H9 (cell line): Measurements from ENCODE around the gene AXL. TPM values are rescaled to one million over a fixed set of nuclear protein-coding genes. Genes with fewer than 3 reads are reported as not detected.
A peak's percentile ranks its signal among the peaks of the same experiment; 100 is the strongest.

Experiments used
- DNase-seq: peaks from one replicate; pipeline ENCODE4 v3.0.0-alpha.2; 2017
- H2AFZ ChIP-seq: one replicate; pipeline ENCODE4 v1.6.1; 2013; ENCODE audit warnings: mild to moderate bottlenecking, low read length, control low read depth, moderate library complexity
- H2AK5ac ChIP-seq: 2 replicates; pipeline ENCODE4 v1.6.1; 2013; ENCODE audit warnings: low read length, control low read depth, mixed read lengths; ENCODE audit not compliant: insufficient read length
- H2BK120ac ChIP-seq: one replicate; pipeline ENCODE4 v1.6.1; 2013; ENCODE audit warnings: low read depth, mild to moderate bottlenecking, low read length, control low read depth, inconsistent platforms; ENCODE audit not compliant: poor library complexity, severe bottlenecking
- H2BK12ac ChIP-seq: 2 replicates; pipeline ENCODE4 v1.6.1; 2013; ENCODE audit warnings: low read length, control low read depth, mixed read lengths, low read depth; ENCODE audit not compliant: insufficient read length
- H2BK15ac ChIP-seq: 2 replicates; pipeline ENCODE4 v1.6.1; 2013; ENCODE audit warnings: low read depth, low read length, control low read depth
- H2BK20ac ChIP-seq: one replicate; pipeline ENCODE4 v1.6.1; 2013; ENCODE audit warnings: low read depth, mild to moderate bottlenecking, low read length, control low read depth, inconsistent platforms; ENCODE audit not compliant: poor library complexity, severe bottlenecking
- H2BK5ac ChIP-seq: 2 replicates; pipeline ENCODE4 v1.6.1; 2013; ENCODE audit warnings: low read length, control low read depth, mixed read lengths; ENCODE audit not compliant: insufficient read length
- H3K14ac ChIP-seq: 2 replicates; pipeline ENCODE4 v1.6.1; 2013; ENCODE audit warnings: low read length, control low read depth; ENCODE audit not compliant: insufficient read depth
- H3K18ac ChIP-seq: 2 replicates; pipeline ENCODE4 v1.6.1; 2013; ENCODE audit warnings: low read depth, mild to moderate bottlenecking, mixed read lengths, low read length, control low read depth; ENCODE audit not compliant: insufficient read length
- H3K23ac ChIP-seq: 2 replicates; pipeline ENCODE4 v1.6.1; 2013; ENCODE audit warnings: low read length, control low read depth, mixed read lengths, low read depth; ENCODE audit not compliant: insufficient read length
- H3K23me2 ChIP-seq: 2 replicates; pipeline ENCODE4 v1.6.1; 2013; ENCODE audit warnings: low read depth, mild to moderate bottlenecking, mixed read lengths, low read length, control low read depth; ENCODE audit not compliant: insufficient read length, poor library complexity, severe bottlenecking
- H3K27ac ChIP-seq: 2 replicates; pipeline ENCODE4 v1.5.1; 2013; ENCODE audit warnings: low read length, control low read depth, mixed read lengths, low read depth; ENCODE audit not compliant: insufficient read length
- H3K27me3 ChIP-seq: 2 replicates; pipeline ENCODE4 v1.6.1; 2013; ENCODE audit warnings: low read length, control low read depth, inconsistent platforms; ENCODE audit not compliant: insufficient read depth
- H3K4ac ChIP-seq: 2 replicates; pipeline ENCODE4 v1.6.1; 2013; ENCODE audit warnings: low read depth, mild to moderate bottlenecking, control low read depth, inconsistent platforms, low read length, moderate library complexity
- H3K4me1 ChIP-seq: 2 replicates; pipeline ENCODE4 v1.6.1; 2013; ENCODE audit warnings: low read length, control low read depth, inconsistent platforms; ENCODE audit not compliant: insufficient read depth
- H3K4me2 ChIP-seq: 2 replicates; pipeline ENCODE4 v1.6.1; 2013; ENCODE audit warnings: low read length, control low read depth, mixed read lengths; ENCODE audit not compliant: insufficient read length, insufficient read depth
- H3K56ac ChIP-seq: 2 replicates; pipeline ENCODE4 v1.6.1; 2013; ENCODE audit warnings: low read depth, mild to moderate bottlenecking, mixed read lengths, low read length, control low read depth; ENCODE audit not compliant: insufficient read length
- H3K79me1 ChIP-seq: 2 replicates; pipeline ENCODE4 v1.6.1; 2013; ENCODE audit warnings: low read depth, mild to moderate bottlenecking, moderate library complexity, low read length, control low read depth, inconsistent platforms; ENCODE audit not compliant: insufficient read depth, poor library complexity, severe bottlenecking
- H3K79me2 ChIP-seq: 2 replicates; pipeline ENCODE4 v1.6.1; 2013; ENCODE audit warnings: low read length, control low read depth, inconsistent platforms; ENCODE audit not compliant: insufficient read depth
- H3K9ac ChIP-seq: 2 replicates; pipeline ENCODE4 v1.6.1; 2013; ENCODE audit warnings: low read length, control low read depth, mixed read lengths; ENCODE audit not compliant: insufficient read length; ENCODE audit errors: extremely low read depth
- H3K9me3 ChIP-seq: one replicate; pipeline ENCODE4 v1.6.1; 2013; ENCODE audit warnings: low read depth, low read length, inconsistent platforms; ENCODE audit not compliant: control insufficient read depth
- H3T11ph ChIP-seq: one replicate; pipeline ENCODE4 v1.6.1; 2013; ENCODE audit warnings: mild to moderate bottlenecking, low read length, control low read depth, inconsistent platforms
- H4K20me1 ChIP-seq: one replicate; pipeline ENCODE4 v1.6.1; 2013; ENCODE audit not compliant: control insufficient read depth, insufficient read length, insufficient read depth
- H4K5ac ChIP-seq: 2 replicates; pipeline ENCODE4 v1.6.1; 2013; ENCODE audit warnings: low read depth, mild to moderate bottlenecking, mixed read lengths, low read length, control low read depth; ENCODE audit not compliant: insufficient read length
- H4K8ac ChIP-seq: replicated peaks from 2 replicates; pipeline ENCODE4 v1.6.1; 2013; ENCODE audit warnings: low read length, control low read depth, mixed read lengths, low read depth; ENCODE audit not compliant: insufficient read length
- H4K91ac ChIP-seq: 2 replicates; pipeline ENCODE4 v1.6.1; 2013; ENCODE audit warnings: low read depth, mild to moderate bottlenecking, moderate library complexity, mixed read lengths, low read length, control low read depth; ENCODE audit not compliant: insufficient read length
- H3K27ac Mint-ChIP-seq, 3 experiments: 2 replicates in 2 of 3; 3 replicates in 1 of 3; pipeline ENCODE4 v1.8.0; 2020 to 2021; ENCODE audit warnings: mixed read lengths in 3 of 3, mild to moderate bottlenecking in 1 of 3, moderate library complexity in 1 of 3
- H3K27me3 Mint-ChIP-seq: 2 replicates; pipeline ENCODE4 v1.8.0; 2021; ENCODE audit warnings: low read depth, mild to moderate bottlenecking, moderate library complexity, mixed read lengths
- H3K36me3 Mint-ChIP-seq, 3 experiments: 2 replicates in 2 of 3; 3 replicates in 1 of 3; pipeline ENCODE4 v1.8.0; 2020 to 2021; ENCODE audit warnings: low read depth in 3 of 3, mixed read lengths in 3 of 3; ENCODE audit not compliant: insufficient read depth in 1 of 3
- H3K4me1 Mint-ChIP-seq, 2 experiments: 2 replicates each; pipeline ENCODE4 v1.8.0; 2020; ENCODE audit warnings: mixed read lengths in 2 of 2
- H3K4me3 Mint-ChIP-seq, 2 experiments: 2 replicates in 1 of 2; 3 replicates in 1 of 2; pipeline ENCODE4 v1.8.0; 2020 to 2021; ENCODE audit warnings: mild to moderate bottlenecking in 2 of 2, mixed read lengths in 2 of 2, moderate library complexity in 1 of 2
- H3K9me3 Mint-ChIP-seq, 2 experiments: 2 replicates in 1 of 2; 3 replicates in 1 of 2; pipeline ENCODE4 v1.8.0; 2020; ENCODE audit warnings: mild to moderate bottlenecking in 2 of 2, mixed read lengths in 2 of 2, moderate library complexity in 1 of 2
- WGBS: extraction: QIAGEN DNeasy Blood & Tissue Kit; methylation state at CpG from one replicate; pipeline ENCODE4 v1.1.7; 2013; ENCODE audit warnings: missing lambda C conversion rate, low lambda C conversion rate, mixed read lengths; ENCODE audit not compliant: insufficient read length; ENCODE audit errors: extremely low coverage; 5-methylcytosine and 5-hydroxymethylcytosine counted together
- total RNA-seq: library from RNA; stranded (reverse); gene quantifications from 2 replicates; pipeline ENCODE4 v1.2.1, GENCODE V29; 2021
- TF ChIP-seq, protein P1 (sequence below): fragments of 200-600 bp; sonication (generic); conservative IDR thresholded peaks from 3 replicates; pipeline ENCODE4 v1.8.0; 2021; ENCODE audit warnings: antibody characterized with exemption, mild to moderate bottlenecking

The AXL gene
- total RNA-seq, 1 experiment from 2014 or later = 29.4 TPM

DNA sequence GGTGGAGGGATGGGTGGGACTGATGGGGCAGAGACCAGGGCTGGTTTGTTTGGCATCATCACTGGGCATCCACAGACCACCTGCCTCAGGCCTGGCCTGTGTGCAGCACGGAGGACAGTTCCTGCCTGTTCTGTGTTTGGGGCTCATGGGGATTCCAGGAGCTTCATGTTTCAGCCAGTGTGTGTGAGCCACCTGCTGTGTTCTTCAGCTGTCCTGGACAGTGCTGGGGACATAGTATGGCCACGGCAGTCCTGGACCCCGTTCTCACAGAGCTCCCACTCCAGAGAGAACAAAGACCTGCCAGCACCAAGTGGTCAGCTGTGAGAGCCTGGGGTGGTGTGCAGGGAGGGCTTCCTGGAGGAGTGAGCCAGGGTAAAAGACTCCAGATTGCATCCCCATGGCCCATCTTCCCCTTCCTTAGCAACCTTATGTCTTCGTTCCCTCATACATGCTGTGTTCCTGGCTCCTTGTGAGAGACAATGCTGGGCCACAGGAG, 89.0 kb downstream of the AXL start:
- Histone ChIP-seq H4K91ac (no peak overlapping the region), H2BK5ac (no peak overlapping the region), H3K9me3 (no peaks in the 10 kb centered on the region), H3K56ac (no peak overlapping the region), H2BK15ac (no peak overlapping the region), H4K20me1 (peaks cover 2% of the 10 kb centered on the region), H3K4me2 (no peak overlapping the region), H2AK5ac (no peak overlapping the region), H4K5ac (no peak overlapping the region), H4K8ac (no peak overlapping the region), H3K79me2 (no peaks in the 10 kb centered on the region), H3K79me1 (no peaks in the 10 kb centered on the region), H3K23ac (no peak overlapping the region), H2BK120ac (no peak overlapping the region), H3K18ac (no peak overlapping the region), H3T11ph (no peak overlapping the region), H3K4ac (no peak overlapping the region), H2BK12ac (no peak overlapping the region), H3K27ac (no peak overlapping the region), H3K27me3 (no peaks in the 10 kb centered on the region), H3K4me1 (no peaks in the 10 kb centered on the region), H2BK20ac (no peak overlapping the region), H3K9ac (no peak overlapping the region), H2AFZ (no peak overlapping the region), H3K14ac (no peak overlapping the region), H3K23me2 (peaks cover 12% of the 10 kb centered on the region)
- Mint-ChIP-seq H3K27me3 (peaks cover 1% of the 10 kb centered on the region; the same call in 1 of the 2 replicates), H3K27ac (peak overlapping the region; percentile 89 to 96 (median 95)), H3K36me3 (peaks cover 43 to 60% (median 58%) of the 10 kb centered on the region in 3 experiments), H3K9me3 (peaks cover 0 to 3% of the 10 kb centered on the region in 2 experiments; a peak in 1 of 5 replicates), H3K4me1 (peaks cover 20 to 33% of the 10 kb centered on the region in 2 experiments), H3K4me3 (peak overlapping the region in 1 of 2 experiments; percentile 98; a peak in 2 of 5 replicates)
- TF ChIP-seq, protein P1, sequence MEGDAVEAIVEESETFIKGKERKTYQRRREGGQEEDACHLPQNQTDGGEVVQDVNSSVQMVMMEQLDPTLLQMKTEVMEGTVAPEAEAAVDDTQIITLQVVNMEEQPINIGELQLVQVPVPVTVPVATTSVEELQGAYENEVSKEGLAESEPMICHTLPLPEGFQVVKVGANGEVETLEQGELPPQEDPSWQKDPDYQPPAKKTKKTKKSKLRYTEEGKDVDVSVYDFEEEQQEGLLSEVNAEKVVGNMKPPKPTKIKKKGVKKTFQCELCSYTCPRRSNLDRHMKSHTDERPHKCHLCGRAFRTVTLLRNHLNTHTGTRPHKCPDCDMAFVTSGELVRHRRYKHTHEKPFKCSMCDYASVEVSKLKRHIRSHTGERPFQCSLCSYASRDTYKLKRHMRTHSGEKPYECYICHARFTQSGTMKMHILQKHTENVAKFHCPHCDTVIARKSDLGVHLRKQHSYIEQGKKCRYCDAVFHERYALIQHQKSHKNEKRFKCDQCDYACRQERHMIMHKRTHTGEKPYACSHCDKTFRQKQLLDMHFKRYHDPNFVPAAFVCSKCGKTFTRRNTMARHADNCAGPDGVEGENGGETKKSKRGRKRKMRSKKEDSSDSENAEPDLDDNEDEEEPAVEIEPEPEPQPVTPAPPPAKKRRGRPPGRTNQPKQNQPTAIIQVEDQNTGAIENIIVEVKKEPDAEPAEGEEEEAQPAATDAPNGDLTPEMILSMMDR = no peak
- DNase-seq = no peak
- WGBS = no CpG with 5 or more reads among the region's 4 CpGs
